Effector CD4-positive, alpha-beta T cell (primary cell): ENCODE data around the gene FARSA.
A peak's percentile ranks its signal among the peaks of the same experiment; 100 is the strongest.
"Not testable (repeated sequence)": the region's sequence is repeated elsewhere in the genome, so short reads cannot be mapped to it uniquely, and the experiment has no call there.

ENCODE experiments used
- DNase-seq: peaks from one replicate; pipeline ENCODE4 v3.0.0-alpha.2; 2020
- total RNA-seq: gene quantifications from one replicate; lab custom pipeline; 2026; lab: John Stamatoyannopoulos, UW

The FARSA gene
- total RNA-seq, result 28.5 reads per million, percentile 55 among the genes with 10 or more reads in this experiment

GRCh38 chr19:12933287-12934072 is at the start of gene FARSA:
Gene FARSA, minus strand, starts transcription at chr19:12933711. Its CDS starts 15 bp downstream, at chr19:12933696.
- peak; percentile 81 for DNase-seq

- DNase-seq, result no peak
Measured at GRCh38 chr19:12983091-12983490, 49.6 kb upstream of the FARSA start.

- DNase-seq, result no peak
Measured at GRCh38 chr19:12982648-12983047, 49.1 kb upstream of the FARSA start.

GRCh38 chr19:12979974-12980373 is 46.5 kb upstream of the FARSA start:
- DNase-seq, result no peak

GRCh38 chr19:12976109-12976508 is 42.6 kb upstream of the FARSA start:
- DNase-seq, result not testable (repeated sequence)

- no peak for DNase-seq
Measured at GRCh38 chr19:12975221-12975741, 41.8 kb upstream of the FARSA start.

- DNase-seq, result no peak
Measured at GRCh38 chr19:12974301-12975220, 41.0 kb upstream of the FARSA start.

GRCh38 chr19:12973236-12973635 is 39.7 kb upstream of the FARSA start:
- DNase-seq, result no peak

- no peak for DNase-seq
Measured at GRCh38 chr19:12970070-12970820, 36.7 kb upstream of the FARSA start.

GRCh38 chr19:12969292-12969988 is 35.9 kb upstream of the FARSA start, which contains the start of gene DAND5:
Gene DAND5, plus strand, starts transcription at chr19:12969576. Its CDS starts 85 bp downstream, at chr19:12969661.
- no peak for DNase-seq

GRCh38 chr19:12967907-12968306 is 34.4 kb upstream of the FARSA start:
- no peak for DNase-seq

- DNase-seq, result no peak
Measured at GRCh38 chr19:12965812-12966135, 32.3 kb upstream of the FARSA start.

- DNase-seq, result peak; percentile 66
Measured at GRCh38 chr19:12965017-12965811, 31.7 kb upstream of the FARSA start.

- no peak for DNase-seq
Measured at GRCh38 chr19:12959481-12959880, 26.0 kb upstream of the FARSA start.

GRCh38 chr19:12957389-12957952 is 24.0 kb upstream of the FARSA start:
- not testable (repeated sequence) for DNase-seq

GRCh38 chr19:12956446-12957388 is 23.2 kb upstream of the FARSA start, which contains the start of gene GADD45GIP1:
Gene GADD45GIP1, minus strand, starts transcription at chr19:12957223. Its CDS starts 11 bp downstream, at chr19:12957212.
- peak; percentile 69 for DNase-seq

- no peak for DNase-seq
Measured at GRCh38 chr19:12955996-12956395, 22.5 kb upstream of the FARSA start.

- DNase-seq, result not testable (repeated sequence)
Measured at GRCh38 chr19:12955575-12955974, 22.1 kb upstream of the FARSA start.

- DNase-seq, result no peak
Measured at GRCh38 chr19:12954612-12954962, 21.1 kb upstream of the FARSA start.
